ENCODE results near the gene TMEM218. TPM values are rescaled to one million over a fixed set of nuclear protein-coding genes. Genes with fewer than 3 reads are reported as not detected.

TMEM218 gene
- total RNA-seq, 1 experiment from 2014 or later, result 17.9 TPM

GRCh38 chr11:125053167-125053566, 58.3 kb downstream of the TMEM218 start:
- no peak overlapping the region for H3K9ac ChIP-seq (ENCODE audit: low read length)
- ChIA-PET POLR2A (no interaction called here), RAD21 (ENCODE audit: low non-redundant PET in 1 of 2, low total read pairs in 2 of 2, uncharacterized antibody in 2 of 2, unreplicated experiment in 2 of 2) (no interaction called here), CTCF (no interaction called here)
- H3K4me1 ChIP-seq (ENCODE audit: control insufficient read depth in 1 of 2, insufficient read depth in 2 of 2, low read length in 2 of 2), result no peaks in the 10 kb centered on the region
- no peak overlapping the region for H3K27ac ChIP-seq (ENCODE audit: low read depth, low read length)
- intact Hi-C loops (cut with micrococcal nuclease), result no loop called here
- no peak overlapping the region for H2AFZ ChIP-seq (ENCODE audit: low read depth, low read length, poor library complexity, severe bottlenecking)
- H3K79me2 ChIP-seq (ENCODE audit: insufficient read depth, low read length), result no peaks in the 10 kb centered on the region
- no peaks in the 10 kb centered on the region for H3K9me3 ChIP-seq (ENCODE audit: control insufficient read depth in 1 of 2, insufficient read depth in 1 of 2, low read depth in 1 of 2, low read length in 2 of 2)
- BruUV-seq (replicated peaks), result no TSS peak
- TF ChIP-seq ZNF274 (IDR thresholded peaks at IDR 0.05; ENCODE audit: low read depth, low read length) (no peak), TCF7L2 (IDR thresholded peaks at IDR 0.05; ENCODE audit: borderline replicate concordance, extremely low read depth, insufficient read depth, insufficient read length) (no peak), CEBPB (IDR thresholded peaks at IDR 0.05; ENCODE audit: low read depth) (no peak), SP1 (IDR thresholded peaks at IDR 0.05; ENCODE audit: low read depth) (no peak), POLR2A (IDR thresholded peaks at IDR 0.05; ENCODE audit: borderline replicate concordance, extremely low read depth, insufficient read depth, insufficient read length) (no peak), ATF3 (IDR thresholded peaks at IDR 0.05) (no peak), SIN3A (IDR thresholded peaks at IDR 0.05; ENCODE audit: low read depth) (no peak), CTCF (IDR thresholded peaks at IDR 0.05 in 2 of 3, conservative IDR thresholded peaks at IDR 0.05 in 1 of 3; ENCODE audit: borderline replicate concordance in 1 of 3, insufficient read depth in 1 of 3, low read depth in 2 of 3, low read length in 2 of 3) (no peak), MAX (IDR thresholded peaks at IDR 0.05) (no peak), ELF1 (IDR thresholded peaks at IDR 0.05; ENCODE audit: borderline replicate concordance, low read depth) (no peak), EGR1 (IDR thresholded peaks at IDR 0.05; ENCODE audit: low read depth) (no peak), FOSL1 (IDR thresholded peaks at IDR 0.05; ENCODE audit: low read depth) (no peak), CBX3 (IDR thresholded peaks at IDR 0.05; ENCODE audit: low read depth) (no peak), RAD21 (IDR thresholded peaks at IDR 0.05; ENCODE audit: low read depth) (no peak)
- H3K27me3 ChIP-seq (ENCODE audit: insufficient read depth, low read length), result no peaks in the 10 kb centered on the region
- no peaks in the 10 kb centered on the region for H4K20me1 ChIP-seq (ENCODE audit: insufficient read depth)
- H3K4me2 ChIP-seq (ENCODE audit: low read length), result no peak overlapping the region
- ATAC-seq (no peak), DNase-seq (ENCODE audit: low read depth, low spot score) (no peak)
- no peak overlapping the region for H3K4me3 ChIP-seq (replicated peaks in 1 of 2; ENCODE audit: low read depth in 1 of 2, low read length in 2 of 2)
- H3K36me3 ChIP-seq (ENCODE audit: control insufficient read depth in 1 of 2, insufficient read depth in 2 of 2, low read length in 2 of 2), result no peaks in the 10 kb centered on the region
- no peaks in the 10 kb centered on the region for H3K9me2 ChIP-seq (ENCODE audit: insufficient read depth)

All from HCT116 (cell line).